Gastrocnemius medialis (tissue), 4 donors: Measurements from ENCODE around the gene UTS2B. TPM values are rescaled to one million over a fixed set of nuclear protein-coding genes. Genes with fewer than 3 reads are reported as not detected.

Experiments used
- ATAC-seq, 2 donors: fragments of 150-250 bp; one replicate each; pipeline ENCODE4 v1.9.1; 2016
- DNase-seq, 2 donors: peaks; one replicate each; pipeline ENCODE4 v3.0.0-alpha.2; 2019
- H3K27ac ChIP-seq, 4 donors: fragments of 200-600 bp; sonication (generic); 1 replicate in 1 of 4; 2 replicates in 3 of 4; pipeline ENCODE4 v1.5.1; 2016 to 2018; ENCODE audit warnings: mild to moderate bottlenecking in 2 of 4, moderate library complexity in 1 of 4
- H3K27me3 ChIP-seq, 3 donors: fragments of 200-600 bp; sonication (generic) in 2 of 3; 1 replicate in 1 of 3; 2 replicates in 2 of 3; pipeline versions ENCODE4 v1.5.1 to v1.6.0; 2016 to 2019; ENCODE audit warnings: mild to moderate bottlenecking in 1 of 3, moderate library complexity in 1 of 3
- H3K36me3 ChIP-seq, 2 donors: fragments of 200-600 bp; sonication (generic) in 1 of 2; one replicate each; pipeline ENCODE4 v1.5.1; 2017 to 2018
- H3K4me1 ChIP-seq, 2 donors: fragments of 200-600 bp; sonication (generic) in 1 of 2; one replicate each; pipeline ENCODE4 v1.5.1; 2016 to 2017; ENCODE audit warnings: mild to moderate bottlenecking in 2 of 2
- H3K4me3 ChIP-seq, 4 donors: fragments of 200-600 bp; sonication (generic) in 3 of 4; 1 replicate in 1 of 4; 2 replicates in 3 of 4; pipeline ENCODE4 v1.5.1; 2016 to 2019; ENCODE audit warnings: mild to moderate bottlenecking in 2 of 4
- H3K9me3 ChIP-seq, 3 donors: fragments of 200-600 bp; sonication (generic) in 2 of 3; 1 replicate in 1 of 3; 2 replicates in 2 of 3; pipeline ENCODE4 v1.5.1; 2016 to 2019
- POLR2A ChIP-seq, 2 donors: fragments of 450-650 bp; IDR thresholded peaks; one replicate each; pipeline ENCODE4 v1.6.1; 2017; ENCODE audit warnings: antibody characterized with exemption in 2 of 2, mild to moderate bottlenecking in 2 of 2, moderate library complexity in 2 of 2
- in situ Hi-C, 4 donors: fragments of 200-750 bp; cut with MboI; loops; one replicate each; pipeline versions ENCODE4 v1.15.0 to v1.8.0; 2017; ENCODE audit warnings: low sequenced_read_pairs in 4 of 4
- intact Hi-C: fragments of 100-400 bp; cut with DNase I; formaldehyde crosslinking; loops from one replicate; pipeline ENCODE4 v1.15.1; 2023; ENCODE audit warnings: low total_unique reads
- total RNA-seq, 4 donors: library from RNA; depleted of rRNA; stranded (reverse); fragments of >200 nt; gene quantifications; one replicate each; pipeline versions ENCODE4 v1.1.0 to v1.2.3, GENCODE V29; 2016
- TF ChIP-seq, protein P1 (sequence below), 5 experiments: fragments of 450-650 bp in 3 of 5; fragments of 200-600 bp in 2 of 5; sonication (generic) in 2 of 5; IDR thresholded peaks in 4 of 5; conservative IDR thresholded peaks in 1 of 5; 1 replicate in 4 of 5; 2 replicates in 1 of 5; pipeline ENCODE4 v1.5.1; 2016 to 2019; ENCODE audit warnings: antibody characterized with exemption in 5 of 5, mild to moderate bottlenecking in 3 of 5, moderate library complexity in 3 of 5

The UTS2B gene
- total RNA-seq, 4 donors from 2014 or later, result not detected

DNA sequence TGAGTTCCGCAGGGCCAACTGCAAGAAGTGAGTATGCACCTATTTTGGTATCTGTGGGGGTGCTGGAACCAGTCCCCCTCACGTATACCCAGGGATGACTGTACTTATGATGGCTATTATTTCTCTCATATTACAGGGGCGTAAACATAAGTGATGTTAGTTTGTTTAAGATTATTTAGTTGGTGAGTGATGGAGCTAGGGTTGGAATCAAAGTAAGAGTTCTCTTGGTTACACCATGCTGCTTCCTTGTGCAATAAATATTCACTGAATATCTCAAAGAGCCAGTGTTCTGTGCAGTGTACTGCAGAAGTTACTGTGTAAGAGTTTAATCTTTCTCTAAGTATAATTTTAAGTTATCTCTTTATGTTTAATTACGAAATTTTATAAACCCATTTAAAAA lies 12.8 kb upstream of the UTS2B start:
- no peak for ATAC-seq
- in situ Hi-C loops, result no loop called here

DNA sequence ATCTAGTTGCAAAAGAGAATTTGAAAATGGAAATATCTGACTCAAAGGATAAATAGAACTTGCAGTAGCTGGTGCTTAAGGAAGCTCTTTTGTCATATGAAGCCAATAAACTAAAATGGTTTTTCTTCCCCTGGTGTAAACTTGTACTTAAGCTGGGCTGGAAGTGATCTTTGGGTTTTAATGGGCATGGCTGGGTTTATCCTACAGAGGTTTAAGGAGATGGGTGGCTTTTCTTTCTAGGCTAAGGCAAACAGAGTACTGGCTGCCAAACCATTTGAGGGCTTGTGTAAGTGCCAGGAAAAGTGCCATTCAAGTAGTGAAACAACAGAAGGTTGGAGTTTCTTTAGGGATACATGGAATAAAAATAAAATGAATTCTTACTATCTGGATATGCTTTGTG lies 12.1 kb upstream of the UTS2B start:
- Histone ChIP-seq H3K36me3 (no peaks in the 10 kb centered on the region), H3K27ac (no peak overlapping the region), H3K4me3 (no peak overlapping the region), H3K4me1 (peaks cover 64 to 69% of the 10 kb centered on the region in 2 donors), H3K27me3 (no peaks in the 10 kb centered on the region), H3K9me3 (no peaks in the 10 kb centered on the region)
- in situ Hi-C loops, result no loop called here
- DNase-seq (no peak), ATAC-seq (no peak)
- TF ChIP-seq POLR2A (IDR thresholded peaks at IDR 0.05), result no peak
- TF ChIP-seq, protein P1, sequence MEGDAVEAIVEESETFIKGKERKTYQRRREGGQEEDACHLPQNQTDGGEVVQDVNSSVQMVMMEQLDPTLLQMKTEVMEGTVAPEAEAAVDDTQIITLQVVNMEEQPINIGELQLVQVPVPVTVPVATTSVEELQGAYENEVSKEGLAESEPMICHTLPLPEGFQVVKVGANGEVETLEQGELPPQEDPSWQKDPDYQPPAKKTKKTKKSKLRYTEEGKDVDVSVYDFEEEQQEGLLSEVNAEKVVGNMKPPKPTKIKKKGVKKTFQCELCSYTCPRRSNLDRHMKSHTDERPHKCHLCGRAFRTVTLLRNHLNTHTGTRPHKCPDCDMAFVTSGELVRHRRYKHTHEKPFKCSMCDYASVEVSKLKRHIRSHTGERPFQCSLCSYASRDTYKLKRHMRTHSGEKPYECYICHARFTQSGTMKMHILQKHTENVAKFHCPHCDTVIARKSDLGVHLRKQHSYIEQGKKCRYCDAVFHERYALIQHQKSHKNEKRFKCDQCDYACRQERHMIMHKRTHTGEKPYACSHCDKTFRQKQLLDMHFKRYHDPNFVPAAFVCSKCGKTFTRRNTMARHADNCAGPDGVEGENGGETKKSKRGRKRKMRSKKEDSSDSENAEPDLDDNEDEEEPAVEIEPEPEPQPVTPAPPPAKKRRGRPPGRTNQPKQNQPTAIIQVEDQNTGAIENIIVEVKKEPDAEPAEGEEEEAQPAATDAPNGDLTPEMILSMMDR (IDR thresholded peaks at IDR 0.05 in 4 of 5, conservative IDR thresholded peaks at IDR 0.05 in 1 of 5), result no peak
- intact Hi-C loops, result no loop called here

More for the DNA sequence above, 12.8 kb upstream of the UTS2B start:
- no peak overlapping the region for H3K27ac ChIP-seq
- no peaks in the 10 kb centered on the region for H3K36me3 ChIP-seq
- H3K9me3 ChIP-seq, result no peaks in the 10 kb centered on the region
- no peak overlapping the region for H3K4me3 ChIP-seq
- intact Hi-C loops, result no loop called here
- no peak for TF ChIP-seq POLR2A (IDR thresholded peaks at IDR 0.05)
- TF ChIP-seq, protein P1 (IDR thresholded peaks at IDR 0.05 in 4 of 5, conservative IDR thresholded peaks at IDR 0.05 in 1 of 5), result no peak
- H3K4me1 ChIP-seq, result peaks cover 57 to 66% of the 10 kb centered on the region in 2 donors
- no peaks in the 10 kb centered on the region for H3K27me3 ChIP-seq
- DNase-seq, result no peak

DNA sequence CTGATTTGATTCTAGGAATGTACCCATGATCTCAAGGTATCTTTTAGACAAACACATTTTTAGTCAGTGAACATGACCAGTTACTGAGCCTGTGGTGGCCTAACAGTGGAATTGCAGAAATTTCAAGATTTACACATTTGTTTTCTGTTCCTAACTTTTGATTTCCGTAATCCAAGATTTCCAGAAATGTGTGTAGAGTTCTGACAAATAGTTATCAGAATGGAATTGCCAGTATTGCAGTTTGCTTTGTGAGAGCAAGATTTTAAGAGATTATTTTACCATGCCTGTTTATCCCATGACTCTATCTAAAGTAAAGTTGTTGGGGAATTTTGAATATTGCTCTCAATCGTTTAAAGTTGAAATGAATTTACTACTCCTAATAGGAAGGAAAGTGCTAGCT lies 11.7 kb upstream of the UTS2B start:
- intact Hi-C loops, result no loop called here
- Histone ChIP-seq H3K36me3 (no peaks in the 10 kb centered on the region), H3K4me3 (no peak overlapping the region), H3K27ac (no peak overlapping the region), H3K9me3 (no peaks in the 10 kb centered on the region), H3K4me1 (peaks cover 64 to 72% of the 10 kb centered on the region in 2 donors), H3K27me3 (no peaks in the 10 kb centered on the region)
- ATAC-seq (no peak), DNase-seq (no peak)
- TF ChIP-seq, protein P1 (IDR thresholded peaks at IDR 0.05 in 4 of 5, conservative IDR thresholded peaks at IDR 0.05 in 1 of 5), result no peak
- no peak for TF ChIP-seq POLR2A (IDR thresholded peaks at IDR 0.05)
- in situ Hi-C loops, result no loop called here

DNA sequence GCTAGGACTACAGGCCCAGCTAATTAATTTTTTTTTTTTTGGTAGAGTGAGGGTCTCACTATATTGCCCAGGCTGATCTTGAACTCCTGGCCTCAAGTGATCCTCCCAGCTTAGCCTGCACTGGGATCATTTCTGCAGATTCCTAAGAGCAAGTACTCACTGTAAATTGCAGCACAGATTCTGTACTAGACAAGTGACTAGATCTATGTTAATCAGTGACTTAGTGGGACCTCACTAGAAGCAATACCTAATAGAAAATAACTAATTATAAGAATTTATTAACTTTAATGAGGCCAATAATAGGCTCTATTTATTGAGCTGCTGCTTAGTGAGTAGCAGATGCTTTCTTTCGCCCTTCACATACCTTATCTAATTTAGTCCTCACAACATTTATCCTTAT lies 10.6 kb upstream of the UTS2B start:
- no peaks in the 10 kb centered on the region for H3K36me3 ChIP-seq
- no peaks in the 10 kb centered on the region for H3K27me3 ChIP-seq
- no peak for TF ChIP-seq POLR2A (IDR thresholded peaks at IDR 0.05)
- TF ChIP-seq, protein P1 (IDR thresholded peaks at IDR 0.05 in 4 of 5, conservative IDR thresholded peaks at IDR 0.05 in 1 of 5), result no peak
- H3K27ac ChIP-seq, result no peak overlapping the region
- no peaks in the 10 kb centered on the region for H3K9me3 ChIP-seq
- H3K4me1 ChIP-seq, result peaks cover 67 to 77% of the 10 kb centered on the region in 2 donors
- ATAC-seq, result no peak
- H3K4me3 ChIP-seq, result no peak overlapping the region
- in situ Hi-C loops, result no loop called here
- no peak for DNase-seq
- intact Hi-C loops, result no loop called here

DNA sequence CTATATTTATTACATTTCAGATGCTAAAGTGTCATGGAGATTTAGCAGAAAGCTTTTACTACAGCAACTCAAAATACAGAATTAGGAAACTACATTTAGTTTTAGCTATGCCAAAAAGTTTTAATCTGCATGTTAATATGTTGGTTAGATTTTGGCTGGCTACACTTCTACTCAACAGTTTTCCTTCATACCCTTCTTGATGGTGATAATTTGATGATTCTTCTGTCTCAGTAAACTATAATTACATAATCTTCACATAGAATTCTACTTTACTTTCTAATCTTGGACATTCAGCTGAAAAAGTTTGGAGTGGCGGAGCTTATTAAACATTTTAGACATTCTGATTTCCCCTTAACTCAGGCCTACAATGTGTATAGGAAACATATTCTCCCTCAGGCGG lies 10.0 kb upstream of the UTS2B start:
- Histone ChIP-seq H3K36me3 (no peaks in the 10 kb centered on the region), H3K27ac (no peak overlapping the region), H3K27me3 (no peaks in the 10 kb centered on the region), H3K9me3 (no peaks in the 10 kb centered on the region), H3K4me3 (no peak overlapping the region), H3K4me1 (peaks cover 66 to 76% of the 10 kb centered on the region in 2 donors)
- ATAC-seq (no peak), DNase-seq (no peak)
- intact Hi-C loops (no loop called here), in situ Hi-C loops (no loop called here)
- TF ChIP-seq, protein P1 (IDR thresholded peaks at IDR 0.05 in 4 of 5, conservative IDR thresholded peaks at IDR 0.05 in 1 of 5), result no peak
- TF ChIP-seq POLR2A (IDR thresholded peaks at IDR 0.05), result no peak
